G401 (cell line): Measurements from ENCODE around the gene ZFHX3. TPM values are rescaled to one million over a fixed set of nuclear protein-coding genes. Genes with fewer than 3 reads are reported as not detected.

Experiments used
- DNase-seq: peaks from one replicate; pipeline ENCODE4 v3.0.0-alpha.2; 2015; ENCODE audit warnings: low spot score
- in situ Hi-C: cut with HindIII; loops from 2 replicates; pipeline ENCODE4 v1.10.0; 2016; ENCODE audit warnings: low sequenced_read_pairs, mixed read lengths
- total RNA-seq: library from RNA; depleted of rRNA; stranded (reverse); fragments of >200 nt; shearing (Covaris generic); gene quantifications from 2 replicates; pipeline ENCODE4 v1.2.3, GENCODE V29; 2014

The ZFHX3 gene
- total RNA-seq, 1 experiment from 2014 or later, result 3.5 TPM

- in situ Hi-C loops, result no loop called here
- peak; percentile 2 for DNase-seq
These were observed 84.2 kb downstream of the ZFHX3 start for GRCh38 chr16:72963533-72964315.

GRCh38 chr16:72962347-72962746, 85.6 kb downstream of the ZFHX3 start:
- DNase-seq, result no peak
- in situ Hi-C loops, result no loop called here

- in situ Hi-C loops, result no loop called here
- no peak for DNase-seq
These were observed 86.1 kb downstream of the ZFHX3 start for GRCh38 chr16:72961863-72962262.

GRCh38 chr16:72961115-72961832, 86.7 kb downstream of the ZFHX3 start:
- no peak for DNase-seq
- in situ Hi-C loops, result no loop called here

GRCh38 chr16:72960101-72960500, 87.8 kb downstream of the ZFHX3 start:
- in situ Hi-C loops, result no loop called here
- no peak for DNase-seq

GRCh38 chr16:72959301-72959996, 88.5 kb downstream of the ZFHX3 start:
- no peak for DNase-seq
- in situ Hi-C loops, result no loop called here

GRCh38 chr16:72958522-72959076, 89.3 kb downstream of the ZFHX3 start:
- no peak for DNase-seq
- in situ Hi-C loops, result no loop called here

- no peak for DNase-seq
- in situ Hi-C loops, result no loop called here
These were observed 90.3 kb downstream of the ZFHX3 start for GRCh38 chr16:72957303-72958277.

- DNase-seq, result no peak
- in situ Hi-C loops, result no loop called here
These were observed 91.5 kb downstream of the ZFHX3 start for GRCh38 chr16:72956124-72957064.

- in situ Hi-C loops, result no loop called here
- no peak for DNase-seq
These were observed 95.1 kb downstream of the ZFHX3 start for GRCh38 chr16:72952811-72953271.

- in situ Hi-C loops, result no loop called here
- no peak for DNase-seq
These were observed 95.5 kb downstream of the ZFHX3 start for GRCh38 chr16:72952404-72952803.

GRCh38 chr16:72951916-72952315, 96.0 kb downstream of the ZFHX3 start:
- no peak for DNase-seq
- in situ Hi-C loops, result no loop called here

GRCh38 chr16:72950669-72951068, 97.3 kb downstream of the ZFHX3 start:
- DNase-seq, result no peak
- in situ Hi-C loops, result no loop called here

GRCh38 chr16:72948238-72948829, 99.6 kb downstream of the ZFHX3 start:
- DNase-seq, result no peak
- in situ Hi-C loops, result no loop called here

GRCh38 chr16:72947379-72948237, 100.3 kb downstream of the ZFHX3 start:
- no peak for DNase-seq
- in situ Hi-C loops, result no loop called here

GRCh38 chr16:72946474-72947194, 101.3 kb downstream of the ZFHX3 start:
- no peak for DNase-seq
- in situ Hi-C loops, result no loop called here
